CD4-positive, alpha-beta T cell treated with Interleukin-12 subunit alpha and Interleukin-12 subunit beta, for 1 hour (primary cell): Measurements from ENCODE around the gene PAM.
"Not testable (repeated sequence)": the region's sequence is repeated elsewhere in the genome, so short reads cannot be mapped to it uniquely, and the experiment has no call there.

Source experiments
- DNase-seq: peaks from one replicate; pipeline ENCODE4 v3.0.0-alpha.2; 2020

Gene PAM

DNA sequence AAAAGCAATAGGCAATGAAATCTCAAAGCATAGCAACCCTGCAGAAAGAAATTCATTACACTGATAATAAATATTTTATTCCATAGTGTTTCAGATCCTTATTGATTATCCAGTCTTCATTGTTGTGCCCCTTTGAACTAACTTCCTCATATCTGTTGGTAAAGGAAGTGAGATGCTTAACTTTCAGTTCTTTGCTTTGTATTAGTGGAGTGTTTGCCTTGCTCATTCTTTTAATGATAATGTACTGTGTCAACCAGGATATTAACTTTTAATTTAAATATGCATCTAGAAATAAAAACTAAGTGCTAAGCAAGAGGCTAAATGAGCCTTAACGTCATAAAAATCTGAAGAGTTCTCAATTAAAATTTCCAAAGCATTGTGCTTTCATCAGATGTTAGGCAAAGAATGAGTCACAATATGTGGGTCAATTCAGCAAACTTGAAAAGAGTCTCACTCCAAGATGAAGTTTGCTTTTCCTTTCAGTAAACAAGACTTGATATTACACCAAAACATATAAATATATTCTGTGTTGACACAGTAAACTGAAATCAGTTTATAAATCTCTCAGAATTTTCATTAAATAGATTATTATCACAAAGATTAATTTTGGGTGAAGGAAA lies 258.9 kb downstream of the PAM start:
- no peak for DNase-seq

DNA sequence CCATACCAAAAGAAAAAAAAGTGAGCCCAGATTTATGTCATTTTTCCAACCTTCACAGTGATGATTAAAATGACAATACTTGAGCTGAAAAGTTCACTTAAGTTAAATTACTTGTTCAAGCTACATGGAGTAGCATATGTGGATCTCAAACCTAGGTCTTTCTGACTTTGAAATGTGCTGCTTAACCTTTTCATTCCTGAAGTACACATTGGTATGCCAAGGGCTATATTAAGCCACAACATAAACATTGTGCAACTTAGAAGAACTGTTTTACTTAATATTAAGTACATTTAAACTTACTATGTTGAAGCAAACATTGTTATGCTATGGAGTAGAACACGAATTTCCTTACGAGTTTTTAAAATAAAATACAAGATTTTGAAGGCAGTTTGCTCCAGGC lies 259.9 kb downstream of the PAM start:
- no peak for DNase-seq

DNA sequence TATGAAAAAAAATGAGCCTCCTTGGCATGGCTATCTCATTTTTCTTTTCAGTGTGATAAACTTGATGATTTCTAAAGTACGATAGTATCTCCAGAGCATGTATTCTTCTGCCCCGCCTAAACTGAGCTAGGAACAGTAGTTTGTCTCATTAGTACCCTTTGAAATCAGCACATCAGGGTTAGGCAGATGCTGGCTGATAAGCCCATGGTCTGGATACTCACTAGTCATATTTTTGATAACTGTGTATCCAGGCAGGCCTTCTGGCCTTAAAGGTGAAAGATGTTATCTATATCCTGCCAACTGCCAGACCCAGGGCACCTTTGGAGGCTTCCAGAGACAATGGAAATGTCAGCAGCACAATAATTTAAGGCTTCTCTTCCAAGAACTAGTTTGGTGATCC lies 261.1 kb downstream of the PAM start:
- DNase-seq = no peak

DNA sequence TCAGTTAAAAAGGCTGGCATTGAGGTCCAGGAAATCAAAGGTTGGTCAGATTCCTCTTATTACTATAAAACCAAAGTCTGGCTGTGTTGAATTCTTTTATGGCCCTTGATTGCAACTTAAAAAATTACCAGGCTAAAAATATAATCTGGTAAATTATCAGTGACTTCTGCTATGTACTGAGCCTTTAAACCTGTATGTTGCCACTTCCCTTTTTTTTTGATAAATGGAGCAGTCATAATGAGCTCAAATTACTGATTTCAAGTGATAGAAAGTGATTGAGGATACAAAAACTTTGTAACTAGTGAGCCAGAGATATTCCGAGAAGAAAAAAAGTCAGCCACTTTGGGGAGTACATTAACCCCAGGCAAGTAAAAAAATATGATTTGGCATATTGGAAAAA lies 264.7 kb downstream of the PAM start:
- DNase-seq = no peak

DNA sequence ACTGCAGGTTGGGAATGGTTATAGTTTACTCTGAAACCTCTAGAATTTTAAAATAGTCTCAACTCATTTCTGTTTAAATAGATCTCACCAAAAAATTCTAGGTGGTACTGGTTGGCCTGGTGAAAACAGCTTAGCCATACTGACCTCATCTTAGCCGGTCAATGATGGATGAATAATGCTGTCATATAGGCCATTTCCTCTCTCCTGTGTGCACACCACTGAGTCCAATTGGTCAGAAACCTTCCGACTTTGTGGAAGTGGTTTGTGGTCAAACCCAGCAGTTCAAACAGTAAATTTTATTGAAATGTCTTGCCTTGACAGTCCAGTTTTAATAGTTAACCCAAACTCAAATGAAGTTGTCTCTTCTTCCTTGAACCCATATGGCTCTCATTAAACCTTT lies 266.2 kb downstream of the PAM start:
- DNase-seq = no peak

DNA sequence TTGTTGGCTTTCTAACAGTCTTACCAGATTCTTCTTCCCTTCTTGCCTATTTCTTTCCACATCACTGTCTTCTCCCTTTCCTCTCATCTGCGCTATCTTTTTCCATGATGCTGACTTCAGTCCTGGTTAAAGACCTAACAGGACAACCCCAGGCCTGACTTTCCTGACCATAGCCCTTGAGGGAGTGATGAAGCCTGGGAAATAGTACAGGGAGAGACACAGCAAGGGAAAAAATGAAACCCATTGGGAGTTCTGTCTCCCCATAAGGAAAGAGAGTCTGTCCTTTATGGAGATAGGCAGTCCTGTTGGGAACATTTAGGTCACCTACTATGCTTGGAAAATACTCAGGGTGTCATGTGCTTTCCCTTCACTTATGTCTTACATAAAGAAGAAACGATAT lies 272.2 kb downstream of the PAM start:
- DNase-seq = no peak

DNA sequence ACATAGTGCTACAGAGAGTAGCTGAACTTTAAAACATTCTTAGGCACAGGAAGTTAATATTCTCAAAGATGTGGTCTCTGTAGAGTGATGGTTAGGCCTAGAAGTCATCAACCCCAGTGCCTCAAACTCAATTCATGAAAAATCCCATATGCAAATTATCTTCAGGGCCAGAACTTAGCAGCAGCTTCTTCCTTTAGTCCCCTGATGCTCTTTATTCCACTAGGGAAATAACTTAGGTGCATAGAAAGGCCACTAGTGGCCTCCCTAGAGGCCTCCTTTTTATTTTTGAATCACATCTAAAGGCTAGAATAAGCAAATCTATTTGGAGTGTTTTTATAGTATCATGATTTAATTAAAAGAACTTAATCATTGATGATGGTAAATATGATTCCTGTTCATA lies 276.5 kb downstream of the PAM start:
- no peak for DNase-seq

DNA sequence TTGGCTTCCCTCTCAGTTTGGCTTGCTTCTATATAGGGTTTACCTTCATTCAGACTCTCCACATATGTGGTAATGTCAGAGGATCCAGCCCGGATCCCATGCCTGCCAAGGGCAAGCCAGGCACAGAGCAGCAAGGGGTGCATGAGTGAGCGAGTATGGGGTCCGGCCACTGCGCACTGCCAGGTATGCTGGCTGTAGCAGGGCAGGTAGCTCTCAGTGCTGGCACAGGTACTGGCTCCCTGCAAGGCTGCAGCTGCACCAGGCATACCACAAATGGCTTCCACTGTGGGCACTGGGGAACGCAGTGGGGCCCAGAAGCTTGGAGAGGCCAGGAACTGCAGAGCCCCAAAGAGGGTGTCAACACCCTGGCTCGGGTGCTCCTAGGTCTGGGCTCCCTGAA lies 278.6 kb downstream of the PAM start:
- DNase-seq = no peak

DNA sequence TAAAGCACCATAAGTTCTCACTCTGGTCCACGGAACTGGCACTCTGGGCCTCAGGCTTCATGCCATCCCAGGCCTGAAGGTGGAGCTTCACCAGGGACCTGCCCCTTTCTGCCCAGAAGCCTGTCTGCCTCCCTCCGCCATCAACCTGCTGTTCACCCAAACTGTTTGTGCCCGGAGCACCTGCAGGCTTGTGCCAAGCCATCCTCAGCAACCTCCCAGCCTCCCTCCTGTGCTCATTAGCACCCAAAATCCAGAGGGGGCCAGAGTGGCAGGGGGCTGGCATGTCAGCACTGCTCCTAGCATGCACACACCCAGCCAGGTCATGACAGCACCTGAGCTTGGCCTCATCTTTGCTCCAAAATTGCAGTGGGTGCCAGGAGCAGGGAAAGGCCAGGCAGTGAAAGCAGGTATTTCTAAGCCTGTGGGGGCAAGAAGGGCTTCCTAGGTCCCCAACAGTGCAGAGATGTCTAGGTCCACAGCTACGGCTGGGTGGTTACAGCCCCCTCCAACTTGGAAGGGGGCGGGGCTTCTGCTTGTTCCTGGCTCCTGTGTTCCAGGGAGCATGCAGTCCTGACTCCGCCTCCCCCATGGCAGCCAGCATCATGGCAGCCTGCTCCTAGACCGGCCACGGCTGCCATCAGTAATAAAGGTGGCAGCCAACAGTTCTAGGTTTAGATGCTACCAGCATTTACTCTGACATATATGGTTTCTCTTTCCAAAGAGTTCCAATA lies 279.7 kb downstream of the PAM start:
- DNase-seq = no peak

DNA sequence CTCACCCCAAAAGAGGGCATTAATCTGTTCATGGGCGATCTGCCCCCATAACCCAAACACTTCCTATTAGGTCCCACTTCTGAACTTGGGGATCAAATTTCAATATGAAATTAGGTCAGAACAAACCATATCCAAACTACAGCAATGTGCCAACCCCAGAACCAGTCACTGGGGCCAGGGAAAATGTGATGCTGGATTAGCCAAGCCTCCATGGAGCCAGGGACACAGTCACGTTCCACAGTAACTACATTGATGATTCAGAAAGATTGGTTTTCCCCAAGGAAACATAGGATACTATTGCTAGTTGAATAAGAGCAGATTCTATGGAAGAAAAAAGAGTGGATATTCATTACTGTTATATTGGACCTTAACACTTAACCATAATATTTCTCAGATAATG lies 280.6 kb downstream of the PAM start:
- no peak for DNase-seq

DNA sequence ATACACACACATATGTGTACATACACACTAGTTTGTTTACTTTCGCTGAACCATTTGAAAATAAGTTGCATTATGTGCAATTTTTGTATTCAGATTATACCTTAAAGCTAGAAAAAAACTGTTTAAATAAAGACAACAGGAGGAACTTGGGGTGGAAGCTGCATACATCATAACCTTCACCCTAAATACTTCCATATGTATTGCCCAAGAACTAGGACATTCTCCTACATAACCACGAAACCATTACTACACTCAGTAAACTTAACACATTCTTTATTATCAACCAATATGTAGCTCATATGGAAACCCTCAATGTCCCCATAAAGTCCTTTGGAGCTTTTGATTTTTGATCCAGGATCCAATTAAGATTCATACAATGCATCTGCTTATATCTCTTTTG lies 281.5 kb downstream of the PAM start:
- DNase-seq = no peak

DNA sequence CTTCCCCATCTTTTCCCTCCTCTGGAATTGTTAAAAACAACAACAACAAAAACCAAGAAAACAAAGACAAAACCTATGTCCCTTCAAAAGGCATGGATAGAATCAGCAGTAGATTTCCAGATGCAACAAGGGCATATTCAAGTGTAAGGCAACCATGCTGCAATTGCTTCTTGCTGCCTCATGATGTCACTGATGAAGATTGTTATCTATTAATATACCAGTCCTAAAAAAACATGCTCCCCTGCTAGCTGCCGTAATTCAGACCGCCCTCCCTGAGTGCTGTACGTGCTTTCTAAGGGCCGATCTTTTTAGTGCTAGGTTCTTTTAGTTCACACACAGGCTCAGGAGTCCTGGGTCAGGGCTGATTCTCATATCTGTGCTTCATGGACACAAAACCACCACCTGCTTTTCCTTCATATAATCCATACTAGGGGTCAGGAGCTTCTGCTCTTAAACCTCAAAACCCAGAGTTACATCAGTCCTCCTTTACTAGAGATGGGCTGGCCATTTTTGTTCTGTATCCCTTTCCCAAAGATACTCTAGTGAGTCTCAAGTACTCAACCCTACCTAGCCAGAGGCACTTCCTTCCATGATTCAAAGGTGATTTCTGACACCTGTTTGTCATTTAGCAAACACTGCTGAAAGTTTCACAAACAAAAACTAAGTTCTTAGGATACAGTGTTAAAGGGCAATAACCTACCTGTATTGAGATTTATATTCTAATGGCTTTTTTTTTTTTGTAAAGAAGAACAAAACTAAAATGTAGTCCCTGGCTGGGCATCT lies 282.8 kb downstream of the PAM start:
- DNase-seq = no peak

DNA sequence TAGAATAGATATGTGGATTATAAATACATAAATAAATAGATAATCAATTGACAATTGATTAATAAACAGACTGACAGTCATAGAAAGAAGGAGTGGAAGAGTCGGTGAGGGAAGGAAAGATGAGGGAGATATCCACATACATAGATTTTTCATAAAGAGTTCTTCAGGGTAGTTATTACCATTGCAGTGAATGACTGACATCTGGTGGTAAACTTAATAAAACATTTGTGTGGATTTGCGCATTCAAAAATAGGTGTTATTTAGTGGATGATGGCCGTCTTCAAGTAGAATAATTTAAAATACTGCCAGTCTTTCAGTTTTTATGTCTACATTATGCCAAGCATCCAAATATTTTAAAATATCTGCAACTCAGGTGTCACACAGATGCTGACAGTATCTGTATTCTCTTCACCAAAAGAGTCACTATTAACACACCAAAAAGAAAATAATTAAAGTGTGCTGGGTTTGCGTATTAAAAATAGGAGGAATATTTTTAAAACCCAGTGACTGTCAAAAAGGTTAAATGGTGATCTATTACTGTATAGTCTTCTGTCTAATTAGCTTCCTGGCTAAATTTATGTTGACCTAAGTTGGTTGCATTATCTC lies 286.1 kb downstream of the PAM start:
- DNase-seq = peak; percentile 40

DNA sequence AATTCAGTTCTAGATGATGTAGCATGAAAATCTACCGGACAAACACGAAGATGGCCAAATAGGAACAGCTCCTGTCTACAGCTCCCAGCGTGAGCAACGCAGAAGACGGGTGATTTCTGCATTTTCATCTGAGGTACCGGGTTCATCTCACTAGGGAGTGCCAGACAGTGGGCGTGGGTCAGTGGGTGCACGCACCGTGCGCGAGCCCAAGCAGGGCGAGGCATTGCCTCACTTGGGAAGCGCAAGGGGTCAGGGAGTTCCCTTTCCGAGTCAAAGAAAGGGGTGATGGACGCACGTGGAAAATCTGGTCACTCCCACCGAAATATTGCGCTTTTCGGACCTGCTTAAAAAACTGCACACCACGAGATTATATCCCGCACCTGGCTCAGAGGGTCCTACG lies 291.6 kb downstream of the PAM start:
- not testable (repeated sequence) for DNase-seq

DNA sequence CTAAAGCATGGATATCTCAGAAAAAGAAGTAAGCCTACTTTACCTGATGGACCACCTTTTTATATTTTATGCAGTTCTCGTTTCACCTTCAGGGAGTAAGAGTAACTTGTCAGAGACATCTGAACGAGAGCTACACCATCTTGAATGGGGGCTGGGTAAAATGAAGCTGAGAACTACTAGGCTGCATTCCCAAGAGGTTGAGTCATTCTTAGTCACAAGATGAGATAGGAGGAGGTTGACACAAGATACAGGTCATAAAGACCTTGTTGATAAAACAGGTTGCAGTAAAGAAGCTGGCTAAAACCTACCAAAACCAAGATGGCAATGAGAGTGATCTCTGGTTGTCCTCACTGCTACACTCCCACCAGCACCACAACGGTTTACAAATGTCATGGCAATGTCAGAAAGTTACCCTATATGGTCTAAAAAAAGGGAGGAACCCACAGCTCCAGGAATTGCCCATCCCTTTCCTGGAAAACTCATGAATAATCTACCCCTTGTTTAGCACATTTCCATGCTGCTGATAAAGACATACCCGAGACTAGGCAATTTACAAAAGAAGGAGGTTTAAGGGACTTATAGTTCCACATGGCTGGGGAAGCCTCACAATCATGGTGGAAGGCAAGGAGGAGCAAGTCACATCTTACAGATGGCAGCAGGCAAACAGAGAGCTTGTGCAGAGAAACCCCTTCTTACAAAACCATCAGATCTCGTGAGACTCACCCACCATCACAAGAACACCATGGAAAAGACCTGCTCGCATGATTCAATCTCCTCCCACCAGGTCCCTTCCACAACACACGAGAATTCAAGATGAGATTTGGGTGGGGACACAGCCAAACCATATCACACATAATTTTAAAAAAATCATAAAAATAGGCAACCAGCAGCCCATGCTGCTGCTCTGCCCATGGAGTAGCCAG lies 302.4 kb downstream of the PAM start:
- no peak for DNase-seq

DNA sequence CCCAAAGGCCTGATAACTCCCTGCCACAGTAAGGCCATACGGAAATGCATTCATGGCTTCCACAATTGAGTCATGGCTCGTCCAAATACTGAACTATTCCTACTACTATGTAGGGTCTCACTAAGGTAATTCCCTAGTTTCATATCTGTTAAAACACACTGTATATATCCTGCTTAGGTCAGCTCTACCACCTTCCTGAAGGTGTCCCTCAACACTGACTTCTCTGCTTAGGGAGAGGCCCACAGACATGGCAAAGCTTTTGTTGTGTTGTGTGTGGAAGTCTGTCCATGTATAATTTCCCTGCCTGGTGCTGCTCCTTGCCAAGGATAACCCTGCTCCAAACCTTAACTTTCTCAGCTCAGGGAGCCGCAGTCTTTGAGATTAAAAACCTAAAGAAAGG lies 304.4 kb downstream of the PAM start:
- no peak for DNase-seq

DNA sequence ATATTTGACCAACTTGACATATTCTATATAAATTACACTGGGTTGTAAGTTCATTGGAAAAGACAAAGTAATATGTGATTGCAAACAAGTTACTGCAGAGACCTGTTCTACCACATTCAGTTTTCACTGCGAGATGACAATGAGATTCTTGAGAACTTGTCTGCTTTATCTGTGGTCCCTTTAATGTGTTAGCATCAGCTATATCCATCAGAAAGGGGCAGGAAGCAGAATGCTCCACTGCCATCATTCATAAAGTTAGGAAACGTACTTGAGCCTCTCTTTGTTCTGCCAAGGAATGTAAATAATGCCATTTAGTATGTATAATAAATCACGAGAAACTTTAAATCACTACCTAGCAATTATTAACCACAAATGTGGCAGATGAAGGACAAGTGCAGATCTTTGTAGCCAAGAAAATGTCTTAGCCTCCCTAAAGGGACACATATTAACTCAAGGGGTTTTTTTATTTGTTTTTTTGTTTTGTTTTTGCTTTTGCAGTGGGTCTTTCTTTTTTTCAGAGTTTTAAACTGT lies 305.4 kb downstream of the PAM start:
- no peak for DNase-seq

DNA sequence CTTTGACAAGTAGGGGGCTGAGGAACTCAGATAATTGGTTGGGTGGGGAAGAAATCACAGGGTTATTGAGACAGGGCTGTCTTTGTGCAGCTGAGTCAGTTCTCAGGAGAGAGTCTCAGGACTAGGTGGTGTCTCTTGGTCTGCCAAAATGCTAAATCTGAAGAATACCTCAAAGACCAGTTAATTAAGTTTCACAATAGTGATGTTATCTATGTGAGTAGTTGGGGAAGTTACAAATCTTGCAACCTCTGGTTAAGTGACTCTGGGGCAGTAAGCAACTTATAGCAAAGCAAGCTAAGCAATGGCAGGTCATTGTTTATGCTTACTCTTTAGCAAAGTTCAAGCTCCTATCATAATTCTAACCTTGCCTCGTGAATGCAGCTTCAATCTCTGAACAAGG lies 311.2 kb downstream of the PAM start:
- no peak for DNase-seq

DNA sequence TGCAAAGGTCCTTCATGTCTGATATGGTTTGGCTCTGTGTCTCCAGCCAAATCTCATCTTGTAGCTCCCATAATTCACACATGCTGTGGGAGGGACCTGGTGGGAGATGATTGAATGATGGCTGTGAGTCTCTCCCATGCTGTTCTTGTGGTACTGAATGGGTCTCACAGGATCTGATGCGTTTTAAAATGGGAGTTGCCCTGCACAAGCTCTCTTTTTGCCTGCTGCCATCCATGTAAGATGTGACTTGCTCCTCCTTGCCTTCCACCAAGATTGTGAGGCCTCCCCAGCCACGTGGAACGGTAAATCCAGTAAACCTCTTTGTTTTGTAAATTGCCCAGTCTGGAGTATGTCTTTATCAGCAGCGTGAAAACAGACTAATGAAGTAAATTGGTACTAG lies 318.4 kb downstream of the PAM start:
- not testable (repeated sequence) for DNase-seq

DNA sequence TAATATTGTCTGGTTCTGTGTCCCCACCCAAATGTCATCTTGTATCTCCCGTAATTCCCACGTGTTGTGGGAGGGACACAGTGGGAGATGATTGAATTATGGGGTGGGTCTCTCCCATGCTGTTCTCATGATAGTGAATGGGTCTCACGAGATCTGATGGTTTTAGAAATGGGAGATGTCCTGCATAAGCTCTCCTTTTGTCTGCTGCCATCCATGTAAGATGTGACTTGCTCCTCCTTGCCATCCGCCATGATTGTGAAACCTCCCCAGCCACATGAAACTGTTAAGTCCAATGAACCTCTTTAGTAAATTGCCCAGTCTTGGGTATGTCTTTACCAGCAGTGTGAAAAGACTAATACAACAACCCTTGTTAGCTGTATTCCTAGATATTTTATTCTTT lies 320.3 kb downstream of the PAM start:
- DNase-seq = no peak
